ENCODE measurements around the gene MARCHF6.

MARCHF6 gene

GRCh38 chr5:10399839-10400238 is 46.3 kb downstream of the MARCHF6 start:
- no peaks in the 10 kb centered on the region for H3K9me3 ChIP-seq (ENCODE audit: insufficient read depth, low read depth, low read length)
- no peaks in the 10 kb centered on the region for H3K4me1 ChIP-seq (ENCODE audit: insufficient read depth, low read length)
- no peaks in the 10 kb centered on the region for H3K27me3 ChIP-seq (ENCODE audit: insufficient read depth, low read length)
- peaks cover 91% of the 10 kb centered on the region for H3K36me3 ChIP-seq (ENCODE audit: insufficient read depth, low read depth, low read length)
- H3K4me3 ChIP-seq (ENCODE audit: low read length), result no peak overlapping the region
- H3K9ac ChIP-seq (ENCODE audit: low read depth, low read length), result no peak overlapping the region
- H3K27ac ChIP-seq (ENCODE audit: low read length), result no peak overlapping the region

- Histone ChIP-seq H3K9ac (ENCODE audit: low read depth, low read length) (no peak overlapping the region), H3K27ac (ENCODE audit: low read length) (no peak overlapping the region), H3K27me3 (ENCODE audit: insufficient read depth, low read length) (no peaks in the 10 kb centered on the region), H3K36me3 (ENCODE audit: insufficient read depth, low read depth, low read length) (peaks cover 91% of the 10 kb centered on the region), H3K9me3 (ENCODE audit: insufficient read depth, low read depth, low read length) (no peaks in the 10 kb centered on the region), H3K4me3 (ENCODE audit: low read length) (no peak overlapping the region), H3K4me1 (ENCODE audit: insufficient read depth, low read length) (no peaks in the 10 kb centered on the region)
Measured at GRCh38 chr5:10400411-10400810, 46.9 kb downstream of the MARCHF6 start.

GRCh38 chr5:10400831-10401230 is 47.3 kb downstream of the MARCHF6 start:
- Histone ChIP-seq H3K4me3 (ENCODE audit: low read length) (no peak overlapping the region), H3K36me3 (ENCODE audit: insufficient read depth, low read depth, low read length) (peaks cover 91% of the 10 kb centered on the region), H3K4me1 (ENCODE audit: insufficient read depth, low read length) (no peaks in the 10 kb centered on the region), H3K27me3 (ENCODE audit: insufficient read depth, low read length) (no peaks in the 10 kb centered on the region), H3K9me3 (ENCODE audit: insufficient read depth, low read depth, low read length) (no peaks in the 10 kb centered on the region; the same call in 1 of the 2 replicates), H3K27ac (ENCODE audit: low read length) (no peak overlapping the region), H3K9ac (ENCODE audit: low read depth, low read length) (no peak overlapping the region)

- peaks cover 91% of the 10 kb centered on the region for H3K36me3 ChIP-seq (ENCODE audit: insufficient read depth, low read depth, low read length)
- H3K27me3 ChIP-seq (ENCODE audit: insufficient read depth, low read length), result no peaks in the 10 kb centered on the region
- no peaks in the 10 kb centered on the region; the same call in 1 of the 2 replicates for H3K9me3 ChIP-seq (ENCODE audit: insufficient read depth, low read depth, low read length)
- no peaks in the 10 kb centered on the region for H3K4me1 ChIP-seq (ENCODE audit: insufficient read depth, low read length)
- no peak overlapping the region for H3K9ac ChIP-seq (ENCODE audit: low read depth, low read length)
- no peak overlapping the region for H3K4me3 ChIP-seq (ENCODE audit: low read length)
- H3K27ac ChIP-seq (ENCODE audit: low read length), result no peak overlapping the region
Measured at GRCh38 chr5:10401498-10401897, 48.0 kb downstream of the MARCHF6 start.

All from iPS-20b (cell line).